K562 (cell line): ENCODE data around the gene RBM12. TPM values are rescaled to one million over a fixed set of nuclear protein-coding genes. Genes with fewer than 3 reads are reported as not detected.

ENCODE experiments used
- ATAC-seq: fragments of 200-7000 bp; cut with Tn5 transposase; 3 replicates; pipeline ENCODE4 v1.9.1; 2020; ENCODE audit warnings: moderate library complexity
- BruUV-seq: library from RNA; stranded (reverse); fragments of 400-500 nt; replicated peaks from 2 replicates; lab custom pipeline; 2021; lab: Mats Ljungman, UMichigan
- CTCF ChIA-PET: fragments of 300-600 bp; formaldehyde crosslinking; extraction: SDS; loops from one replicate; lab custom pipeline; 2021; ENCODE audit warnings: low intra/inter-chr PET ratio; lab: Yijun Ruan, JAX
- POLR2A ChIA-PET: fragments of 300-600, 350-650 bp; sonication (Branson Sonifier 250); formaldehyde crosslinking; extraction: SDS; loops from one replicate; lab custom pipeline; 2021; ENCODE audit warnings: antibody characterized with exemption, inconsistent platforms; lab: Yijun Ruan, JAX
- DNase-seq, 4 experiments: peaks; one replicate each; pipeline versions ENCODE4 v3.0.0 to v3.0.0-alpha.2; 2011 to 2018; ENCODE audit warnings: low spot score in 3 of 4, mixed read lengths in 3 of 4; ENCODE audit errors: extremely low read depth in 1 of 4
- FAIRE-seq: peaks from 2 replicates; lab custom pipeline; 2011; peaks lifted over from hg19 to GRCh38; lab: Jason Lieb, UNC
- H2AFZ ChIP-seq: 2 replicates; pipeline ENCODE4 v1.6.0; 2011; ENCODE audit warnings: low read depth, low read length, control low read depth, inconsistent platforms
- H3K27ac ChIP-seq: fragments of 200-600 bp; 3 replicates; pipeline ENCODE4 v1.8.0; 2011; ENCODE audit warnings: low read depth, mild to moderate bottlenecking, control low read depth, inconsistent platforms, low read length, moderate library complexity, mixed read lengths; ENCODE audit errors: extremely low read depth
- H3K27me3 ChIP-seq, 2 experiments: fragments of 300-600 bp in 1 of 2; 2 replicates in 1 of 2; 3 replicates in 1 of 2; pipeline versions ENCODE4 v1.6.0 to v1.8.0; 2011; ENCODE audit warnings: inconsistent platforms in 2 of 2, low read length in 2 of 2, mild to moderate bottlenecking in 1 of 2, mixed read lengths in 1 of 2, moderate library complexity in 1 of 2; ENCODE audit not compliant: control insufficient read depth in 2 of 2, insufficient read depth in 2 of 2
- H3K36me3 ChIP-seq: fragments of 300-600 bp; 3 replicates; pipeline ENCODE4 v1.8.0; 2011; ENCODE audit warnings: mild to moderate bottlenecking, low read length, inconsistent platforms; ENCODE audit not compliant: control insufficient read depth, insufficient read depth
- H3K4me1 ChIP-seq, 2 experiments: fragments of 200-600 bp in 1 of 2; replicated peaks in 1 of 2; 2 replicates in 1 of 2; 3 replicates in 1 of 2; pipeline versions ENCODE4 v1.5.1 to v1.8.0; 2011; ENCODE audit warnings: inconsistent platforms in 2 of 2, low read length in 2 of 2, mild to moderate bottlenecking in 1 of 2, mixed read lengths in 1 of 2, moderate library complexity in 1 of 2; ENCODE audit not compliant: control insufficient read depth in 2 of 2, insufficient read depth in 2 of 2
- H3K4me2 ChIP-seq: 2 replicates; pipeline ENCODE4 v1.6.1; 2011; ENCODE audit warnings: low read length, control low read depth, inconsistent platforms, mixed read lengths; ENCODE audit not compliant: insufficient read depth
- H3K4me3 ChIP-seq: fragments of 200-600 bp; sonication (generic), shearing (Covaris generic); 2 replicates; pipeline ENCODE4 v1.5.1; 2016; ENCODE audit warnings: control low read depth, inconsistent platforms
- H3K79me2 ChIP-seq: fragments of 200-600 bp; 3 replicates; pipeline ENCODE4 v1.8.0; 2011; ENCODE audit warnings: low read length, inconsistent platforms; ENCODE audit not compliant: control insufficient read depth, insufficient read depth
- H3K9ac ChIP-seq, 2 experiments: 2 replicates each; pipeline versions ENCODE4 v1.6.0 to v1.6.1; 2011; ENCODE audit warnings: low read depth in 2 of 2, low read length in 2 of 2, control low read depth in 1 of 2, inconsistent platforms in 1 of 2, mild to moderate bottlenecking in 1 of 2, mixed read lengths in 1 of 2; ENCODE audit not compliant: insufficient read depth in 1 of 2
- H3K9me1 ChIP-seq: one replicate; pipeline ENCODE4 v1.6.0; 2011; ENCODE audit warnings: inconsistent platforms, mild to moderate bottlenecking, low read length, moderate library complexity; ENCODE audit not compliant: control insufficient read depth, insufficient read depth
- H3K9me3 ChIP-seq: replicated peaks from 2 replicates; pipeline ENCODE4 v1.5.1; 2011; ENCODE audit warnings: low read depth, low read length, inconsistent platforms; ENCODE audit not compliant: control insufficient read depth, insufficient read depth
- H4K20me1 ChIP-seq: replicated peaks from 2 replicates; pipeline ENCODE4 v1.6.1; 2011; ENCODE audit warnings: low read length, inconsistent platforms, mixed read lengths; ENCODE audit not compliant: control insufficient read depth, insufficient read depth
- BCOR ChIP-seq: fragments of 450-650 bp; IDR thresholded peaks from 2 replicates; pipeline ENCODE4 v1.6.1; 2016
- CAMTA2 ChIP-seq: fragments of 250-450 bp; sonication (Bioruptor Pico); conservative IDR thresholded peaks from 2 replicates; pipeline ENCODE4 v1.5.1; 2022
- DPF2 ChIP-seq: fragments of 450-650 bp; IDR thresholded peaks from 2 replicates; pipeline ENCODE4 v1.6.1; 2016
- MBD2 ChIP-seq: sonication (generic); IDR thresholded peaks from 2 replicates; pipeline ENCODE4 v1.6.1; 2016; ENCODE audit warnings: low read depth, borderline replicate concordance
- MEF2D ChIP-seq: conservative IDR thresholded peaks from 2 replicates; pipeline ENCODE4 v1.6.1; 2016; ENCODE audit warnings: low read depth, missing genetic modification characterization, missing compliant biosample characterization
- NFIC ChIP-seq: fragments of 450-650 bp; IDR thresholded peaks from 2 replicates; pipeline ENCODE4 v1.6.1; 2017; ENCODE audit warnings: mild to moderate bottlenecking, inconsistent platforms
- PHF8 ChIP-seq: fragments of 200-600 bp; sonication (generic); IDR thresholded peaks from 2 replicates; pipeline ENCODE4 v1.6.1; 2012; ENCODE audit warnings: mixed run types, mild to moderate bottlenecking, inconsistent platforms, low read length, moderate library complexity, borderline replicate concordance
- PPARD ChIP-seq: fragments of 250-450 bp; sonication (Bioruptor Pico); IDR thresholded peaks from 2 replicates; pipeline ENCODE4 v1.8.0; 2022; ENCODE audit warnings: inconsistent platforms, mild to moderate bottlenecking, moderate library complexity
- PTRF ChIP-seq: fragments of 450-650 bp; IDR thresholded peaks from 2 replicates; pipeline ENCODE4 v1.6.1; 2016; ENCODE audit warnings: mild to moderate bottlenecking, missing genetic modification characterization, missing compliant biosample characterization
- SMARCC2 ChIP-seq: fragments of 450-650 bp; IDR thresholded peaks from 2 replicates; pipeline ENCODE4 v1.6.1; 2017; ENCODE audit warnings: antibody characterized with exemption, moderate library complexity, mild to moderate bottlenecking, low read depth
- SP2 ChIP-seq: IDR thresholded peaks from 2 replicates; pipeline ENCODE4 v1.6.1; 2011; ENCODE audit warnings: mild to moderate bottlenecking, low read depth, low read length, moderate library complexity; ENCODE audit not compliant: poor library complexity, severe bottlenecking; ENCODE audit errors: extremely low read depth
- SREBF2 ChIP-seq: sonication (generic); formaldehyde crosslinking; IDR thresholded peaks from 2 replicates; pipeline ENCODE4 v1.4.0; 2020; ENCODE audit warnings: mild to moderate bottlenecking, missing genetic modification reagents
- TCF7 ChIP-seq: sonication (generic); IDR thresholded peaks from 2 replicates; pipeline ENCODE4 v1.6.1; 2016; ENCODE audit warnings: antibody characterized with exemption, borderline replicate concordance
- ZNF212 ChIP-seq: fragments of 450-650 bp; formaldehyde crosslinking; IDR thresholded peaks from 2 replicates; pipeline ENCODE4 v1.4.0; 2020; ENCODE audit warnings: mild to moderate bottlenecking
- ZNF311 ChIP-seq: fragments of 250-450 bp; sonication (Bioruptor Pico); IDR thresholded peaks from 2 replicates; pipeline ENCODE4 v1.4.0; 2020; ENCODE audit warnings: mild to moderate bottlenecking, moderate library complexity
- ZNF41 ChIP-seq: fragments of 250-450 bp; sonication (Bioruptor Pico); conservative IDR thresholded peaks from 2 replicates; pipeline ENCODE4 v1.4.0; 2020; ENCODE audit warnings: mild to moderate bottlenecking
- WGBS: fragments of 100-300 bp; shearing (Covaris generic); methylation state at CpG from one replicate; pipeline ENCODE4 v1.1.6; 2016; ENCODE audit warnings: low coverage, mixed read lengths; ENCODE audit not compliant: insufficient coverage; ENCODE audit errors: missing lambda C conversion rate; 5-methylcytosine and 5-hydroxymethylcytosine counted together
- in situ Hi-C: fragments of 300-500 bp; cut with MboI; formaldehyde crosslinking; loops from 4 replicates; pipeline ENCODE4 v1.15.0; 2018; ENCODE audit warnings: inconsistent platforms, mixed read lengths
- intact Hi-C: fragments of 100-400 bp; cut with micrococcal nuclease; formaldehyde crosslinking; loops from 2 replicates; pipeline ENCODE4 v1.14.2; 2022
- polyA plus RNA-seq, 8 experiments: library from polyadenylated mRNA; depleted of rRNA in 4 of 8; stranded (reverse) in 5 of 8; unstranded in 3 of 8; fragments of >200 nt; fragmentation: Nextera tagmentation in 2 of 8; fragmentation: Illumina TruSeq in 1 of 8; extraction: Ambion mirVana in 2 of 8; extraction: Trizol in 1 of 8; gene quantifications; 2 replicates each; pipeline versions ENCODE4 v1.2.1 to v1.2.3, GENCODE V29; 2011 to 2014; ENCODE audit warnings: inconsistent platforms in 1 of 8, missing spikeins in 1 of 8
- total RNA-seq, 7 experiments: library from RNA; depleted of rRNA in 6 of 7; stranded (reverse); fragments of >200 nt in 6 of 7; fragmentation: Illumina TruSeq in 2 of 7; extraction: Trizol in 2 of 7; gene quantifications; 2 replicates each; pipeline versions ENCODE4 v1.2.1 to v1.2.3, GENCODE V29; 2011 to 2021; ENCODE audit warnings: low replicate concordance in 1 of 7
- TF ChIP-seq, protein P1 (sequence below): sonication (generic); formaldehyde crosslinking; IDR thresholded peaks from 2 replicates; pipeline ENCODE4 v1.9.0; 2022; ENCODE audit warnings: mild to moderate bottlenecking, missing genetic modification reagents
- TF ChIP-seq, protein P2 (sequence below): IDR thresholded peaks from 3 replicates; pipeline ENCODE4 v1.6.1; 2011; ENCODE audit warnings: borderline replicate concordance, mild to moderate bottlenecking; ENCODE audit not compliant: insufficient read length, insufficient read depth
- TF ChIP-seq, protein P3 (sequence below): fragments of 200-800 bp; sonication (Bioruptor generic); IDR thresholded peaks from 2 replicates; pipeline ENCODE4 v1.6.1; 2017; ENCODE audit warnings: missing genetic modification characterization, missing compliant biosample characterization

Gene RBM12
- total and polyA plus RNA-seq, 9 of the 15 experiments (the other 6 are each of a cell fraction or from before 2014, with no cell fraction given) = 5.0 to 162 (median 73.3) TPM

DNA sequence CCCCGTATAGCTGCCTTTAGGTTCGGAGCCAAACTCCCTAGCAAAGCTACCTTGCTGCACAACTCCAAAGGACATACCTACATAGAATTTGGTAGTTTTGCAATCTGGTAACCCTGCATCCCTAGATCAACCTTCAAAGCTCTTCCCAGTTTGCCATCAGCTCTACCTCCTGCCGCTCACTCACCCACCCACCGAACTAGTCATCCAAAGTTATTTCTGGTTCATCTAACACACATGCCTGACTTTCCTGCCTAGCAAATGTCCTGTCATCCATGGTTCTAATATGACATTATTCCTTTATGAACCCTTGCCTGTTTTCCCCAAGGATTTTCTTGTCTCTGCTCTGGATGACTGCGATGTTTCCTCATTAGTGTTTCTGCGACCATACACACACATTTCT lies 27.4 kb downstream of the RBM12 start (continued):
- TF ChIP-seq MBD2 = no peak
- no peak for TF ChIP-seq SP2
- no peak for TF ChIP-seq CAMTA2 (CRISPR knock-in tag)
- no peak for TF ChIP-seq PHF8
- TF ChIP-seq ZNF212 (CRISPR knock-in tag) = no peak

DNA sequence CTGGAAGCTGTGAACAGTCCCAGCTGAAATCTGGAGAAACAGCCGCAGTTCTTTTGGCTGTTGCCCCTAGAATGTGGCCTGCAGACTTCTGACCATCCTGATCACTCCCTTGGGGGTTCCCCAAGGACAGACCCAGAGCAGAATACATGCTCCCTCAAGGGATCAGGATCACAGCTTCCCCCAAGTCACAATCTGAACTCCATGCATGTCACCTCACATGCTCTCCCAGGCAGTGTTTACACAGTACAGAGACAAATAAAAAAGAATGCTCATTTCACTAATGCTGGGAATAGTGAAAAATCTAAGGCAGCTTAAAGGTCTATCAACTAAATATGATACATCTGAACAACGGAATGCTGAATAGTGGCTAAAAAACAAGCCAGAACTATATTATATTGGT lies 28.6 kb downstream of the RBM12 start:
- TF ChIP-seq PPARD (CRISPR knock-in tag) = no peak
- TF ChIP-seq ZNF311 = no peak
- TF ChIP-seq, protein P1, sequence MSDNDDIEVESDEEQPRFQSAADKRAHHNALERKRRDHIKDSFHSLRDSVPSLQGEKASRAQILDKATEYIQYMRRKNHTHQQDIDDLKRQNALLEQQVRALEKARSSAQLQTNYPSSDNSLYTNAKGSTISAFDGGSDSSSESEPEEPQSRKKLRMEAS (CRISPR knock-in tag) = no peak
- TF ChIP-seq DPF2 = no peak
- no peak for TF ChIP-seq ZNF41
- TF ChIP-seq SREBF2 (CRISPR knock-in tag) = no peak
- no peak for TF ChIP-seq SMARCC2
- TF ChIP-seq NFIC = no peak
- TF ChIP-seq, protein P2, sequence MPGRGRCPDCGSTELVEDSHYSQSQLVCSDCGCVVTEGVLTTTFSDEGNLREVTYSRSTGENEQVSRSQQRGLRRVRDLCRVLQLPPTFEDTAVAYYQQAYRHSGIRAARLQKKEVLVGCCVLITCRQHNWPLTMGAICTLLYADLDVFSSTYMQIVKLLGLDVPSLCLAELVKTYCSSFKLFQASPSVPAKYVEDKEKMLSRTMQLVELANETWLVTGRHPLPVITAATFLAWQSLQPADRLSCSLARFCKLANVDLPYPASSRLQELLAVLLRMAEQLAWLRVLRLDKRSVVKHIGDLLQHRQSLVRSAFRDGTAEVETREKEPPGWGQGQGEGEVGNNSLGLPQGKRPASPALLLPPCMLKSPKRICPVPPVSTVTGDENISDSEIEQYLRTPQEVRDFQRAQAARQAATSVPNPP = no peak
- TF ChIP-seq, protein P3, sequence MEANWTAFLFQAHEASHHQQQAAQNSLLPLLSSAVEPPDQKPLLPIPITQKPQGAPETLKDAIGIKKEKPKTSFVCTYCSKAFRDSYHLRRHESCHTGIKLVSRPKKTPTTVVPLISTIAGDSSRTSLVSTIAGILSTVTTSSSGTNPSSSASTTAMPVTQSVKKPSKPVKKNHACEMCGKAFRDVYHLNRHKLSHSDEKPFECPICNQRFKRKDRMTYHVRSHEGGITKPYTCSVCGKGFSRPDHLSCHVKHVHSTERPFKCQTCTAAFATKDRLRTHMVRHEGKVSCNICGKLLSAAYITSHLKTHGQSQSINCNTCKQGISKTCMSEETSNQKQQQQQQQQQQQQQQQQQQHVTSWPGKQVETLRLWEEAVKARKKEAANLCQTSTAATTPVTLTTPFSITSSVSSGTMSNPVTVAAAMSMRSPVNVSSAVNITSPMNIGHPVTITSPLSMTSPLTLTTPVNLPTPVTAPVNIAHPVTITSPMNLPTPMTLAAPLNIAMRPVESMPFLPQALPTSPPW (CRISPR knock-in tag) = no peak
- no peak for TF ChIP-seq PTRF
- TF ChIP-seq TCF7 = no peak
- TF ChIP-seq BCOR = no peak
- TF ChIP-seq MEF2D = no peak
- FAIRE-seq = no peak
- CTCF ChIA-PET = no interaction called here
- Histone ChIP-seq H2AFZ (no peak overlapping the region), H3K27me3 (no peaks in the 10 kb centered on the region), H3K79me2 (peaks cover 33% of the 10 kb centered on the region; the same call in 2 of the 3 replicates), H3K9ac (no peak overlapping the region), H3K4me3 (no peak overlapping the region), H4K20me1 (no peaks in the 10 kb centered on the region), H3K9me3 (no peaks in the 10 kb centered on the region), H3K27ac (no peak overlapping the region), H3K4me1 (peaks cover 0 to 2% of the 10 kb centered on the region in 2 experiments; a peak in 2 of 5 replicates), H3K36me3 (peaks cover 17% of the 10 kb centered on the region; the same call in 2 of the 3 replicates), H3K9me1 (no peaks in the 10 kb centered on the region), H3K4me2 (no peak overlapping the region)
- in situ Hi-C loops = no loop called here
- no TSS peak for BruUV-seq
- ATAC-seq = no peak
- DNase-seq = no peak
- intact Hi-C loops = no loop called here
- WGBS = 63% methylated on average over 2 of the region's 2 CpGs
- POLR2A ChIA-PET = interaction anchor here (1.2 to 1.9 kb wide), 2 partner anchors 9 to 16 kb away, joined by 4 to 8 read pairs; no protein-coding TSS in a partner anchor
